H9 (cell line): ENCODE data around the gene ERCC4. TPM values are rescaled to one million over a fixed set of nuclear protein-coding genes. Genes with fewer than 3 reads are reported as not detected.

Source experiments
- DNase-seq: peaks from one replicate; pipeline ENCODE4 v3.0.0-alpha.2; 2017
- H2AFZ ChIP-seq: one replicate; pipeline ENCODE4 v1.6.1; 2013; ENCODE audit warnings: mild to moderate bottlenecking, low read length, control low read depth, moderate library complexity
- H2AK5ac ChIP-seq: 2 replicates; pipeline ENCODE4 v1.6.1; 2013; ENCODE audit warnings: low read length, control low read depth, mixed read lengths; ENCODE audit not compliant: insufficient read length
- H2BK120ac ChIP-seq: one replicate; pipeline ENCODE4 v1.6.1; 2013; ENCODE audit warnings: low read depth, mild to moderate bottlenecking, low read length, control low read depth, inconsistent platforms; ENCODE audit not compliant: poor library complexity, severe bottlenecking
- H2BK12ac ChIP-seq: 2 replicates; pipeline ENCODE4 v1.6.1; 2013; ENCODE audit warnings: low read length, control low read depth, mixed read lengths, low read depth; ENCODE audit not compliant: insufficient read length
- H2BK15ac ChIP-seq: 2 replicates; pipeline ENCODE4 v1.6.1; 2013; ENCODE audit warnings: low read depth, low read length, control low read depth
- H2BK20ac ChIP-seq: one replicate; pipeline ENCODE4 v1.6.1; 2013; ENCODE audit warnings: low read depth, mild to moderate bottlenecking, low read length, control low read depth, inconsistent platforms; ENCODE audit not compliant: poor library complexity, severe bottlenecking
- H2BK5ac ChIP-seq: 2 replicates; pipeline ENCODE4 v1.6.1; 2013; ENCODE audit warnings: low read length, control low read depth, mixed read lengths; ENCODE audit not compliant: insufficient read length
- H3K14ac ChIP-seq: 2 replicates; pipeline ENCODE4 v1.6.1; 2013; ENCODE audit warnings: low read length, control low read depth; ENCODE audit not compliant: insufficient read depth
- H3K18ac ChIP-seq: 2 replicates; pipeline ENCODE4 v1.6.1; 2013; ENCODE audit warnings: low read depth, mild to moderate bottlenecking, mixed read lengths, low read length, control low read depth; ENCODE audit not compliant: insufficient read length
- H3K23ac ChIP-seq: 2 replicates; pipeline ENCODE4 v1.6.1; 2013; ENCODE audit warnings: low read length, control low read depth, mixed read lengths, low read depth; ENCODE audit not compliant: insufficient read length
- H3K23me2 ChIP-seq: 2 replicates; pipeline ENCODE4 v1.6.1; 2013; ENCODE audit warnings: low read depth, mild to moderate bottlenecking, mixed read lengths, low read length, control low read depth; ENCODE audit not compliant: insufficient read length, poor library complexity, severe bottlenecking
- H3K27ac ChIP-seq: 2 replicates; pipeline ENCODE4 v1.5.1; 2013; ENCODE audit warnings: low read length, control low read depth, mixed read lengths, low read depth; ENCODE audit not compliant: insufficient read length
- H3K27me3 ChIP-seq: 2 replicates; pipeline ENCODE4 v1.6.1; 2013; ENCODE audit warnings: low read length, control low read depth, inconsistent platforms; ENCODE audit not compliant: insufficient read depth
- H3K4ac ChIP-seq: 2 replicates; pipeline ENCODE4 v1.6.1; 2013; ENCODE audit warnings: low read depth, mild to moderate bottlenecking, control low read depth, inconsistent platforms, low read length, moderate library complexity
- H3K4me1 ChIP-seq: 2 replicates; pipeline ENCODE4 v1.6.1; 2013; ENCODE audit warnings: low read length, control low read depth, inconsistent platforms; ENCODE audit not compliant: insufficient read depth
- H3K4me2 ChIP-seq: 2 replicates; pipeline ENCODE4 v1.6.1; 2013; ENCODE audit warnings: low read length, control low read depth, mixed read lengths; ENCODE audit not compliant: insufficient read length, insufficient read depth
- H3K56ac ChIP-seq: 2 replicates; pipeline ENCODE4 v1.6.1; 2013; ENCODE audit warnings: low read depth, mild to moderate bottlenecking, mixed read lengths, low read length, control low read depth; ENCODE audit not compliant: insufficient read length
- H3K79me1 ChIP-seq: 2 replicates; pipeline ENCODE4 v1.6.1; 2013; ENCODE audit warnings: low read depth, mild to moderate bottlenecking, moderate library complexity, low read length, control low read depth, inconsistent platforms; ENCODE audit not compliant: insufficient read depth, poor library complexity, severe bottlenecking
- H3K79me2 ChIP-seq: 2 replicates; pipeline ENCODE4 v1.6.1; 2013; ENCODE audit warnings: low read length, control low read depth, inconsistent platforms; ENCODE audit not compliant: insufficient read depth
- H3K9ac ChIP-seq: 2 replicates; pipeline ENCODE4 v1.6.1; 2013; ENCODE audit warnings: low read length, control low read depth, mixed read lengths; ENCODE audit not compliant: insufficient read length; ENCODE audit errors: extremely low read depth
- H3K9me3 ChIP-seq: one replicate; pipeline ENCODE4 v1.6.1; 2013; ENCODE audit warnings: low read depth, low read length, inconsistent platforms; ENCODE audit not compliant: control insufficient read depth
- H3T11ph ChIP-seq: one replicate; pipeline ENCODE4 v1.6.1; 2013; ENCODE audit warnings: mild to moderate bottlenecking, low read length, control low read depth, inconsistent platforms
- H4K20me1 ChIP-seq: one replicate; pipeline ENCODE4 v1.6.1; 2013; ENCODE audit not compliant: control insufficient read depth, insufficient read length, insufficient read depth
- H4K5ac ChIP-seq: 2 replicates; pipeline ENCODE4 v1.6.1; 2013; ENCODE audit warnings: low read depth, mild to moderate bottlenecking, mixed read lengths, low read length, control low read depth; ENCODE audit not compliant: insufficient read length
- H4K8ac ChIP-seq: replicated peaks from 2 replicates; pipeline ENCODE4 v1.6.1; 2013; ENCODE audit warnings: low read length, control low read depth, mixed read lengths, low read depth; ENCODE audit not compliant: insufficient read length
- H4K91ac ChIP-seq: 2 replicates; pipeline ENCODE4 v1.6.1; 2013; ENCODE audit warnings: low read depth, mild to moderate bottlenecking, moderate library complexity, mixed read lengths, low read length, control low read depth; ENCODE audit not compliant: insufficient read length
- H3K27ac Mint-ChIP-seq, 3 experiments: 2 replicates in 2 of 3; 3 replicates in 1 of 3; pipeline ENCODE4 v1.8.0; 2020 to 2021; ENCODE audit warnings: mixed read lengths in 3 of 3, mild to moderate bottlenecking in 1 of 3, moderate library complexity in 1 of 3
- H3K27me3 Mint-ChIP-seq: 2 replicates; pipeline ENCODE4 v1.8.0; 2021; ENCODE audit warnings: low read depth, mild to moderate bottlenecking, moderate library complexity, mixed read lengths
- H3K36me3 Mint-ChIP-seq, 3 experiments: 2 replicates in 2 of 3; 3 replicates in 1 of 3; pipeline ENCODE4 v1.8.0; 2020 to 2021; ENCODE audit warnings: low read depth in 3 of 3, mixed read lengths in 3 of 3; ENCODE audit not compliant: insufficient read depth in 1 of 3
- H3K4me1 Mint-ChIP-seq, 2 experiments: 2 replicates each; pipeline ENCODE4 v1.8.0; 2020; ENCODE audit warnings: mixed read lengths in 2 of 2
- H3K4me3 Mint-ChIP-seq, 2 experiments: 2 replicates in 1 of 2; 3 replicates in 1 of 2; pipeline ENCODE4 v1.8.0; 2020 to 2021; ENCODE audit warnings: mild to moderate bottlenecking in 2 of 2, mixed read lengths in 2 of 2, moderate library complexity in 1 of 2
- H3K9me3 Mint-ChIP-seq, 2 experiments: 2 replicates in 1 of 2; 3 replicates in 1 of 2; pipeline ENCODE4 v1.8.0; 2020; ENCODE audit warnings: mild to moderate bottlenecking in 2 of 2, mixed read lengths in 2 of 2, moderate library complexity in 1 of 2
- WGBS: extraction: QIAGEN DNeasy Blood & Tissue Kit; methylation state at CpG from one replicate; pipeline ENCODE4 v1.1.7; 2013; ENCODE audit warnings: missing lambda C conversion rate, low lambda C conversion rate, mixed read lengths; ENCODE audit not compliant: insufficient read length; ENCODE audit errors: extremely low coverage; 5-methylcytosine and 5-hydroxymethylcytosine counted together
- total RNA-seq: library from RNA; stranded (reverse); gene quantifications from 2 replicates; pipeline ENCODE4 v1.2.1, GENCODE V29; 2021
- TF ChIP-seq, protein P1 (sequence below): fragments of 200-600 bp; sonication (generic); conservative IDR thresholded peaks from 3 replicates; pipeline ENCODE4 v1.8.0; 2021; ENCODE audit warnings: antibody characterized with exemption, mild to moderate bottlenecking

Gene ERCC4
- total RNA-seq, 1 experiment from 2014 or later, result 15.6 TPM

- Histone ChIP-seq H3K56ac (no peak overlapping the region), H3K18ac (no peak overlapping the region), H3K79me2 (no peaks in the 10 kb centered on the region), H3K9ac (no peak overlapping the region), H2BK12ac (no peak overlapping the region), H4K8ac (no peak overlapping the region), H3K4me2 (no peak overlapping the region), H3K27ac (no peak overlapping the region), H4K5ac (no peak overlapping the region), H3K4ac (no peak overlapping the region), H2BK120ac (no peak overlapping the region), H3K9me3 (no peaks in the 10 kb centered on the region), H4K91ac (no peak overlapping the region), H2BK15ac (no peak overlapping the region), H2AFZ (no peak overlapping the region), H2BK5ac (no peak overlapping the region), H3K23me2 (no peaks in the 10 kb centered on the region), H3K23ac (no peak overlapping the region), H3K14ac (no peak overlapping the region), H2AK5ac (no peak overlapping the region), H2BK20ac (no peak overlapping the region), H3K27me3 (no peaks in the 10 kb centered on the region), H3K79me1 (no peaks in the 10 kb centered on the region), H3T11ph (no peak overlapping the region), H3K4me1 (no peaks in the 10 kb centered on the region), H4K20me1 (no peaks in the 10 kb centered on the region)
- no peaks in the 10 kb centered on the region for H3K27me3 Mint-ChIP-seq
- H3K36me3 Mint-ChIP-seq, result peaks cover 7 to 35% (median 17%) of the 10 kb centered on the region in 3 experiments; a peak in 5 of 7 replicates
- DNase-seq, result no peak
- no peaks in the 10 kb centered on the region for H3K4me1 Mint-ChIP-seq
- peak overlapping the region in 1 of 3 experiments; percentile 13; a peak in 1 of 7 replicates for H3K27ac Mint-ChIP-seq
- TF ChIP-seq, protein P1, sequence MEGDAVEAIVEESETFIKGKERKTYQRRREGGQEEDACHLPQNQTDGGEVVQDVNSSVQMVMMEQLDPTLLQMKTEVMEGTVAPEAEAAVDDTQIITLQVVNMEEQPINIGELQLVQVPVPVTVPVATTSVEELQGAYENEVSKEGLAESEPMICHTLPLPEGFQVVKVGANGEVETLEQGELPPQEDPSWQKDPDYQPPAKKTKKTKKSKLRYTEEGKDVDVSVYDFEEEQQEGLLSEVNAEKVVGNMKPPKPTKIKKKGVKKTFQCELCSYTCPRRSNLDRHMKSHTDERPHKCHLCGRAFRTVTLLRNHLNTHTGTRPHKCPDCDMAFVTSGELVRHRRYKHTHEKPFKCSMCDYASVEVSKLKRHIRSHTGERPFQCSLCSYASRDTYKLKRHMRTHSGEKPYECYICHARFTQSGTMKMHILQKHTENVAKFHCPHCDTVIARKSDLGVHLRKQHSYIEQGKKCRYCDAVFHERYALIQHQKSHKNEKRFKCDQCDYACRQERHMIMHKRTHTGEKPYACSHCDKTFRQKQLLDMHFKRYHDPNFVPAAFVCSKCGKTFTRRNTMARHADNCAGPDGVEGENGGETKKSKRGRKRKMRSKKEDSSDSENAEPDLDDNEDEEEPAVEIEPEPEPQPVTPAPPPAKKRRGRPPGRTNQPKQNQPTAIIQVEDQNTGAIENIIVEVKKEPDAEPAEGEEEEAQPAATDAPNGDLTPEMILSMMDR, result no peak
- WGBS, result no CpG with 5 or more reads among the region's 9 CpGs
- H3K4me3 Mint-ChIP-seq, result no peak overlapping the region
- no peaks in the 10 kb centered on the region for H3K9me3 Mint-ChIP-seq
These were observed 28.1 kb downstream of the ERCC4 start for GRCh38 chr16:13948086-13948485.
